Keratinocyte (primary cell): ENCODE measurements around the gene MLF1. TPM values are rescaled to one million over a fixed set of nuclear protein-coding genes. Genes with fewer than 3 reads are reported as not detected.

ENCODE experiments used
- DNase-seq: peaks from one replicate; pipeline ENCODE4 v3.0.0-alpha.2; 2011; ENCODE audit warnings: low read depth, missing footprints, low spot score
- FAIRE-seq: peaks from 2 replicates; lab custom pipeline; 2011; peaks lifted over from hg19 to GRCh38; lab: Jason Lieb, UNC
- H2AFZ ChIP-seq: 2 replicates; pipeline ENCODE4 v1.6.0; 2012; ENCODE audit warnings: low read length, control low read depth, inconsistent platforms; ENCODE audit not compliant: control insufficient read depth
- H3K27ac ChIP-seq: 2 replicates; pipeline ENCODE4 v1.5.1; 2011; ENCODE audit warnings: low read length; ENCODE audit not compliant: control insufficient read depth, insufficient read depth
- H3K27me3 ChIP-seq: 3 replicates; pipeline ENCODE4 v1.6.0; 2011; ENCODE audit warnings: low read length; ENCODE audit not compliant: control insufficient read depth, insufficient read depth; ENCODE audit errors: extremely low read depth
- H3K36me3 ChIP-seq, 2 experiments: 2 replicates in 1 of 2; 3 replicates in 1 of 2; pipeline ENCODE4 v1.5.1; 2011; ENCODE audit warnings: low read length in 2 of 2, mild to moderate bottlenecking in 1 of 2; ENCODE audit not compliant: control insufficient read depth in 2 of 2, insufficient read depth in 2 of 2; ENCODE audit errors: extremely low read depth in 1 of 2
- H3K4me1 ChIP-seq: 3 replicates; pipeline ENCODE4 v1.5.1; 2011; ENCODE audit warnings: low read length; ENCODE audit not compliant: control insufficient read depth, insufficient read depth; ENCODE audit errors: extremely low read depth
- H3K4me2 ChIP-seq: 3 replicates; pipeline ENCODE4 v1.6.0; 2011; ENCODE audit warnings: low read depth, low read length; ENCODE audit not compliant: control insufficient read depth, insufficient read depth; ENCODE audit errors: extremely low read depth
- H3K4me3 ChIP-seq, 3 experiments: fragments of 200-600 bp in 1 of 3; sonication (generic) in 1 of 3; 2 replicates in 2 of 3; 3 replicates in 1 of 3; pipeline ENCODE4 v1.5.1; 2011 to 2016; ENCODE audit warnings: low read length in 3 of 3, mild to moderate bottlenecking in 3 of 3, control low read depth in 2 of 3, inconsistent platforms in 1 of 3, low read depth in 1 of 3, mixed read lengths in 1 of 3, mixed run types in 1 of 3, moderate library complexity in 1 of 3; ENCODE audit not compliant: control insufficient read depth in 2 of 3, insufficient read depth in 2 of 3; ENCODE audit errors: extremely low read depth in 1 of 3
- H3K79me2 ChIP-seq: 2 replicates; pipeline ENCODE4 v1.6.0; 2012; ENCODE audit warnings: low read length; ENCODE audit not compliant: control insufficient read depth, insufficient read depth
- H3K9ac ChIP-seq: 3 replicates; pipeline ENCODE4 v1.6.0; 2011; ENCODE audit warnings: low read length; ENCODE audit not compliant: control insufficient read depth, insufficient read depth; ENCODE audit errors: extremely low read depth
- H3K9me1 ChIP-seq: 3 replicates; pipeline ENCODE4 v1.6.0; 2011; ENCODE audit warnings: low read length; ENCODE audit not compliant: control insufficient read depth, insufficient read depth; ENCODE audit errors: extremely low read depth
- H3K9me3 ChIP-seq: 2 replicates; pipeline ENCODE4 v1.5.1; 2012; ENCODE audit warnings: low read depth, low read length; ENCODE audit not compliant: control insufficient read depth
- H4K20me1 ChIP-seq: 3 replicates; pipeline ENCODE4 v1.6.0; 2011; ENCODE audit warnings: low read length; ENCODE audit not compliant: control insufficient read depth, insufficient read depth; ENCODE audit errors: extremely low read depth
- EZH2 ChIP-seq: IDR thresholded peaks from one replicate; pipeline ENCODE4 v1.6.1; 2012; ENCODE audit warnings: inconsistent platforms, mild to moderate bottlenecking, low read length, moderate library complexity
- dilution Hi-C: fragments of 300-500 bp; cut with MboI; formaldehyde crosslinking; loops from one replicate; pipeline ENCODE4 v1.7.0; 2020; ENCODE audit warnings: low sequenced_read_pairs; ENCODE audit not compliant: extremely low pct_ligation_motif_present
- polyA plus RNA-seq, 5 experiments: library from polyadenylated mRNA; depleted of rRNA in 3 of 5; stranded (reverse) in 3 of 5; stranded (forward) in 1 of 5; unstranded in 1 of 5; fragments of >200 nt; gene quantifications; 1 replicate in 1 of 5; 2 replicates in 3 of 5; 3 replicates in 1 of 5; pipeline versions ENCODE4 v1.2.1 to v1.2.3, GENCODE V29; 2011 to 2012; ENCODE audit warnings: missing spikeins in 2 of 5, low read depth in 1 of 5, low replicate concordance in 1 of 5
- TF ChIP-seq, protein P1 (sequence below), 3 experiments: IDR thresholded peaks in 1 of 3; conservative IDR thresholded peaks in 1 of 3; optimal IDR thresholded peaks in 1 of 3; 2 replicates in 2 of 3; 3 replicates in 1 of 3; pipeline versions ENCODE3 to v1.5.1; 2011; ENCODE audit warnings: low read length in 3 of 3, mild to moderate bottlenecking in 3 of 3, moderate library complexity in 2 of 3, control low read depth in 1 of 3, inconsistent platforms in 1 of 3; ENCODE audit not compliant: insufficient read depth in 2 of 3; ENCODE audit errors: extremely low read depth in 1 of 3

Gene MLF1
- polyA plus RNA-seq, 1 donor (not counting 4 experiments of a cell fraction or from before 2014, with no cell fraction given), result 11.8 TPM

DNA sequence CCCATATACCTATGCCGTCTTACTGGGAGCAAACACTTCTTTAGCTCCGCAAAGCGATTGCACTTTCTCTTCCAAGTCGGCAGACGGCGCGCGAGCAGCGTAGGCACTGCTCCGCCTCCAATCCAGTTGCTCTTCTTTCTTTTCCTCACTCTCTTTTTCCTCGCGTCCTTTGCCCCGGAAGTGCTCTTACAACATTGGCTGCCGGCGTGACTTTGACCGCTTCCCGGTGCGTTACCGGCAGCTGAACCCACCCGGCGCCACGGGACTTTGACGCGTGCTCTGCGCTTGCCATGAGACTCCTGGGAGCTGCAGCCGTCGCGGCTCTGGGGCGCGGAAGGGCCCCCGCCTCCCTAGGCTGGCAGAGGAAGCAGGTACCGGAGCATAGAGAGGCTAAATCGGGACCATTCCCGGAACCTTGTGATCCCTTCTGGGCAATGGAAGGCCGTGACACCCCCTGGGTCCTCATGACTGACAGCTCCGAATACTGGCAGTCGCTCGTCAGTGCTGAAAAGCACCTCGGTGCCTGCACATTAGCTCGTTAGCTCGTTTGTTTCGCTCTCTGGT, 73.4 kb downstream of the MLF1 start, which contains the start of gene GFM1:
GFM1 (plus strand) TSS at position 183 of the 564 bp plus-strand sequence; CDS start at position 291, 108 bp downstream.
- Histone ChIP-seq H3K4me2 (peak within 1 kb of the TSS; percentile 83), H3K9me1 (no peaks in the 10 kb centered on the region), H4K20me1 (no peaks in the 10 kb centered on the region), H3K9ac (peak within 1 kb of the TSS; percentile 90), H2AFZ (peak within 1 kb of the TSS; percentile 95), H3K4me3 (peak within 1 kb of the TSS; percentile 85 to 96 (median 92)), H3K27ac (peak within 1 kb of the TSS; percentile 84), H3K4me1 (peaks cover 6% of the 10 kb centered on the region), H3K27me3 (no peaks in the 10 kb centered on the region), H3K9me3 (no peaks in the 10 kb centered on the region), H3K79me2 (peaks cover 32% of the 10 kb centered on the region), H3K36me3 (peaks cover 3 to 16% of the 10 kb centered on the region in 2 experiments)
- no peak for TF ChIP-seq EZH2
- TF ChIP-seq, protein P1, sequence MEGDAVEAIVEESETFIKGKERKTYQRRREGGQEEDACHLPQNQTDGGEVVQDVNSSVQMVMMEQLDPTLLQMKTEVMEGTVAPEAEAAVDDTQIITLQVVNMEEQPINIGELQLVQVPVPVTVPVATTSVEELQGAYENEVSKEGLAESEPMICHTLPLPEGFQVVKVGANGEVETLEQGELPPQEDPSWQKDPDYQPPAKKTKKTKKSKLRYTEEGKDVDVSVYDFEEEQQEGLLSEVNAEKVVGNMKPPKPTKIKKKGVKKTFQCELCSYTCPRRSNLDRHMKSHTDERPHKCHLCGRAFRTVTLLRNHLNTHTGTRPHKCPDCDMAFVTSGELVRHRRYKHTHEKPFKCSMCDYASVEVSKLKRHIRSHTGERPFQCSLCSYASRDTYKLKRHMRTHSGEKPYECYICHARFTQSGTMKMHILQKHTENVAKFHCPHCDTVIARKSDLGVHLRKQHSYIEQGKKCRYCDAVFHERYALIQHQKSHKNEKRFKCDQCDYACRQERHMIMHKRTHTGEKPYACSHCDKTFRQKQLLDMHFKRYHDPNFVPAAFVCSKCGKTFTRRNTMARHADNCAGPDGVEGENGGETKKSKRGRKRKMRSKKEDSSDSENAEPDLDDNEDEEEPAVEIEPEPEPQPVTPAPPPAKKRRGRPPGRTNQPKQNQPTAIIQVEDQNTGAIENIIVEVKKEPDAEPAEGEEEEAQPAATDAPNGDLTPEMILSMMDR (optimal IDR thresholded peaks at IDR 0.05 in 1 of 3, IDR thresholded peaks at IDR 0.05 in 1 of 3, conservative IDR thresholded peaks at IDR 0.05 in 1 of 3; ENCODE audit: extremely low read depth in 1 of 3, insufficient read depth in 2 of 3, low read length in 3 of 3), result peak; percentile 91 to 99 (median 97)
- DNase-seq (peak; percentile 61), FAIRE-seq (peak; percentile 36)
- dilution Hi-C loops, result no loop called here

DNA sequence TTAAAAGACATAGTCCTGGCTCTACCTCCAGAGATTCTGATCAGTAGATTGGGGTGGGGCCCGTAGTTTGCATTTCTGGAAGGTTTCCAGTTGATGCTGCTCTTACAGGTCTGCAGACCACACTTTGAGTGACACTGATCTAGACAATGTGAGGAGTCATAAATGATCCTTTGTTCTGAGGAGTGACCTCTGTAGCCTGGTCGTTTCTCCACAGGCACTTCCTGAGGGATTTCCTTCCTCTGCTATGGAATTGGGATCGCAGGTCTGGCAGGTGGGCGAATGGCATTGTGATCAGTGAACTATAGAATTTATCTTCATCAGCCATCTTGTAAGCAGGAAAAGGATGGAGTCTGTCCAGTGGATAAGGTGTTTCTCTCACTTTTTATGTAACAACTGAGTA, 78.8 kb downstream of the MLF1 start:
- no peak overlapping the region for H3K9ac ChIP-seq
- no peak overlapping the region for H3K4me3 ChIP-seq
- no peaks in the 10 kb centered on the region for H3K9me3 ChIP-seq
- TF ChIP-seq, protein P1 (optimal IDR thresholded peaks at IDR 0.05 in 1 of 3, IDR thresholded peaks at IDR 0.05 in 1 of 3, conservative IDR thresholded peaks at IDR 0.05 in 1 of 3; ENCODE audit: extremely low read depth in 1 of 3, insufficient read depth in 2 of 3, low read length in 3 of 3), result no peak
- TF ChIP-seq EZH2, result no peak
- H3K36me3 ChIP-seq, result peaks cover 9 to 28% of the 10 kb centered on the region in 2 experiments
- no peak overlapping the region for H3K4me2 ChIP-seq
- H3K4me1 ChIP-seq, result peaks cover 8% of the 10 kb centered on the region
- H3K27me3 ChIP-seq, result no peaks in the 10 kb centered on the region
- no peak overlapping the region for H3K27ac ChIP-seq
- DNase-seq (no peak), FAIRE-seq (no peak)
- no peak overlapping the region for H2AFZ ChIP-seq
- no peaks in the 10 kb centered on the region for H3K9me1 ChIP-seq
- dilution Hi-C loops, result no loop called here
- H3K79me2 ChIP-seq, result peaks cover 27% of the 10 kb centered on the region
- H4K20me1 ChIP-seq, result no peaks in the 10 kb centered on the region
